Measurements from ENCODE around the gene ING4. TPM values are rescaled to one million over a fixed set of nuclear protein-coding genes. Genes with fewer than 3 reads are reported as not detected.

Gene ING4
- total and polyA plus RNA-seq, 2 of the 4 experiments (the other 2 are of a cell fraction) = 22.0 to 47.5 TPM

DNA sequence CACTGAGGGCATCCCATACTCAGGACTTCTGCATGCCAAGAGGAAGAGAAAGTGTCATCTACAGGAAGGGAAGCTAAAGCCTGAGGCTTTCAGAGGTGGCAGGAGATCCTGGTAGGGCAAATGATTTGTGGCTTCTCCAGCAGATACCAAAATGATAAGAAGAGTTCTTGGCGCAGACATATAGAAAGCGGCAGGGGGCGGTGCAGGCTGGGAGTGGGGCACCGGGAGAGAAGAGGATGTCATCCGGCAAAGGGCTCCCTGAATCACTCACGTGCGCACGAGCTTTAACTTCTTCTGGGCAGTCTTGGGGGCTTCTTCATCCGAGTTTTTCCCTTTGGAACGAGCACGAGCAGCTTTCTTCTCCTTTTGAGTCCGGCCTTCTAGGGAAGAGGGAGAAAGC is 10.5 kb downstream of the ING4 start:
- H3K4me2 ChIP-seq (ENCODE audit: low read depth, low read length) = no peak overlapping the region
- no peak overlapping the region for H2AK5ac ChIP-seq (ENCODE audit: low read depth, low read length)
- no peaks in the 10 kb centered on the region for H3K9me1 ChIP-seq (ENCODE audit: insufficient read depth, low read length)
- no peak overlapping the region for H2AK9ac ChIP-seq (replicated peaks; ENCODE audit: low read depth, low read length, poor library complexity)
- H2BK5ac ChIP-seq (ENCODE audit: low read depth, low read length, poor library complexity, severe bottlenecking) = no peak overlapping the region
- no peaks in the 10 kb centered on the region for H3K4me1 ChIP-seq (ENCODE audit: control insufficient read depth, insufficient read depth, low read length)
- H3K4ac ChIP-seq (ENCODE audit: low read depth, low read length) = no peak overlapping the region
- no peak overlapping the region for H2BK20ac ChIP-seq (ENCODE audit: low read depth, low read length)
- peaks cover 52% of the 10 kb centered on the region for H3K36me3 ChIP-seq (ENCODE audit: control insufficient read depth, insufficient read depth, low read length)
- H2AFZ ChIP-seq (replicated peaks; ENCODE audit: low read length, poor library complexity) = no peak overlapping the region
- in situ Hi-C loops (cut with MboI; ENCODE audit: low sequenced_read_pairs) (no loop called here), dilution Hi-C loops (cut with HindIII; ENCODE audit: low sequenced_read_pairs, unreplicated experiment) (no loop called here), intact Hi-C loops (cut with micrococcal nuclease) (no loop called here)
- no peak for DNase-seq
- no peak overlapping the region for H3K23ac ChIP-seq (ENCODE audit: low read depth, low read length)
- H2BK120ac ChIP-seq (ENCODE audit: low read depth, low read length) = no peak overlapping the region
- no peak overlapping the region for H4K91ac ChIP-seq (ENCODE audit: insufficient read depth, low read depth, low read length)
- no peak overlapping the region for H3K27ac ChIP-seq (ENCODE audit: insufficient read depth, low read length)
- no peak overlapping the region for H4K8ac ChIP-seq (ENCODE audit: low read depth in 2 of 2, low read length in 2 of 2)
- no peak overlapping the region for H3K14ac ChIP-seq (replicated peaks; ENCODE audit: low read depth, low read length)
- no peak overlapping the region for H3K56ac ChIP-seq (ENCODE audit: extremely low read depth, insufficient read depth, low read length)
- WGBS, 2 experiments (ENCODE audit: extremely low coverage in 2 of 2, insufficient read length in 1 of 2) = 100% methylated on average over 4 of the region's 12 CpGs; no CpG with 5 or more reads in 1 of the 2 experiments
- no peak overlapping the region for H3K9ac ChIP-seq (ENCODE audit: low read depth, low read length)
- POLR2A ChIA-PET (ENCODE audit: unreplicated experiment) = no interaction called here
- CTCF ChIA-PET = no interaction called here
- H3K27me3 ChIP-seq (ENCODE audit: control insufficient read depth, insufficient read depth, low read length) = no peaks in the 10 kb centered on the region
- H3K4me3 ChIP-seq (ENCODE audit: insufficient read depth, low read depth, low read length) = no peak overlapping the region
- no peaks in the 10 kb centered on the region for H4K20me1 ChIP-seq (ENCODE audit: insufficient read depth, low read length)
- no peak for ATAC-seq (ENCODE audit: low read depth)
- H4K5ac ChIP-seq (ENCODE audit: low read depth, low read length) = no peak overlapping the region
- H3K18ac ChIP-seq (ENCODE audit: low read depth, low read length) = no peak overlapping the region
- no TSS peak for BruUV-seq (replicated peaks)
- TF ChIP-seq POLR2A (IDR thresholded peaks at IDR 0.05; ENCODE audit: low read depth, low read length) = no peak
- TF ChIP-seq SMC3 (IDR thresholded peaks at IDR 0.05; ENCODE audit: low read depth, low read length) = no peak
- TF ChIP-seq BHLHE40 (IDR thresholded peaks at IDR 0.05; ENCODE audit: low read depth, low read length) = no peak
- TF ChIP-seq RAD21 (IDR thresholded peaks at IDR 0.05; ENCODE audit: low read length) = no peak
- TF ChIP-seq MXI1 (IDR thresholded peaks at IDR 0.05; ENCODE audit: borderline replicate concordance, low read depth, low read length) = no peak
- TF ChIP-seq, protein P1, sequence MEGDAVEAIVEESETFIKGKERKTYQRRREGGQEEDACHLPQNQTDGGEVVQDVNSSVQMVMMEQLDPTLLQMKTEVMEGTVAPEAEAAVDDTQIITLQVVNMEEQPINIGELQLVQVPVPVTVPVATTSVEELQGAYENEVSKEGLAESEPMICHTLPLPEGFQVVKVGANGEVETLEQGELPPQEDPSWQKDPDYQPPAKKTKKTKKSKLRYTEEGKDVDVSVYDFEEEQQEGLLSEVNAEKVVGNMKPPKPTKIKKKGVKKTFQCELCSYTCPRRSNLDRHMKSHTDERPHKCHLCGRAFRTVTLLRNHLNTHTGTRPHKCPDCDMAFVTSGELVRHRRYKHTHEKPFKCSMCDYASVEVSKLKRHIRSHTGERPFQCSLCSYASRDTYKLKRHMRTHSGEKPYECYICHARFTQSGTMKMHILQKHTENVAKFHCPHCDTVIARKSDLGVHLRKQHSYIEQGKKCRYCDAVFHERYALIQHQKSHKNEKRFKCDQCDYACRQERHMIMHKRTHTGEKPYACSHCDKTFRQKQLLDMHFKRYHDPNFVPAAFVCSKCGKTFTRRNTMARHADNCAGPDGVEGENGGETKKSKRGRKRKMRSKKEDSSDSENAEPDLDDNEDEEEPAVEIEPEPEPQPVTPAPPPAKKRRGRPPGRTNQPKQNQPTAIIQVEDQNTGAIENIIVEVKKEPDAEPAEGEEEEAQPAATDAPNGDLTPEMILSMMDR (conservative IDR thresholded peaks at IDR 0.05; ENCODE audit: low read depth, low read length) = no peak
- no peak overlapping the region for H2BK15ac ChIP-seq (ENCODE audit: low read depth, low read length)
- peaks cover 0 to 2% of the 10 kb centered on the region in 2 experiments; a peak in 3 of 4 replicates for H3K79me1 ChIP-seq (ENCODE audit: low read depth in 1 of 2, low read length in 2 of 2)
- no peaks in the 10 kb centered on the region for H3K9me3 ChIP-seq (ENCODE audit: control insufficient read depth, insufficient read depth, low read length)
